Upper lobe of left lung (tissue), 6 donors: ENCODE measurements around the gene NAA40. TPM values are rescaled to one million over a fixed set of nuclear protein-coding genes. Genes with fewer than 3 reads are reported as not detected.

Source experiments
- ATAC-seq, 2 donors: fragments of 200-7000 bp; cut with Tn5 transposase; one replicate each; pipeline ENCODE4 v1.9.1; 2022; ENCODE audit warnings: mild to moderate bottlenecking in 2 of 2, moderate library complexity in 2 of 2; ENCODE audit not compliant: low FRiP score in 2 of 2
- DNase-seq, 2 donors: peaks; one replicate each; pipeline ENCODE4 v3.0.0-alpha.2; 2019 to 2020
- H3K27ac ChIP-seq, 4 donors: fragments of 200-600 bp; sonication (generic); one replicate each; pipeline ENCODE4 v1.5.1; 2016 to 2019
- H3K27me3 ChIP-seq, 4 donors: fragments of 200-600 bp; sonication (generic); one replicate each; pipeline ENCODE4 v1.5.1; 2017 to 2019
- H3K36me3 ChIP-seq, 4 donors: fragments of 200-600 bp; sonication (generic); one replicate each; pipeline ENCODE4 v1.5.1; 2016 to 2019
- H3K4me1 ChIP-seq, 4 donors: fragments of 200-600 bp; sonication (generic); one replicate each; pipeline ENCODE4 v1.5.1; 2018 to 2019
- H3K4me3 ChIP-seq, 4 donors: fragments of 200-600 bp; sonication (generic); one replicate each; pipeline ENCODE4 v1.5.1; 2017 to 2019; ENCODE audit warnings: mild to moderate bottlenecking in 2 of 4, moderate library complexity in 1 of 4
- H3K9me3 ChIP-seq, 4 donors: fragments of 200-600 bp; sonication (generic); one replicate each; pipeline ENCODE4 v1.5.1; 2018 to 2019
- EP300 ChIP-seq, 4 donors: sonication (generic); formaldehyde crosslinking; IDR thresholded peaks; one replicate each; pipeline ENCODE4 v1.5.1; 2017; ENCODE audit warnings: antibody characterized with exemption in 4 of 4, control low read depth in 2 of 4
- POLR2A ChIP-seq, 4 donors: fragments of 450-650 bp; IDR thresholded peaks; one replicate each; pipeline ENCODE4 v1.5.1; 2016 to 2017; ENCODE audit warnings: antibody characterized with exemption in 4 of 4, mild to moderate bottlenecking in 2 of 4
- POLR2AphosphoS5 ChIP-seq, 2 donors: sonication (generic); formaldehyde crosslinking; IDR thresholded peaks; one replicate each; pipeline ENCODE4 v1.5.1; 2017; ENCODE audit warnings: antibody characterized with exemption in 2 of 2
- WGBS, 2 donors: methylation state at CpG; one replicate each; pipeline ENCODE4 v1.1.5; 2017 to 2018; 5-methylcytosine and 5-hydroxymethylcytosine counted together
- total RNA-seq, 6 donors: library from RNA; depleted of rRNA in 4 of 6; stranded (reverse); fragments of >200 nt in 4 of 6; gene quantifications; one replicate each; pipeline versions ENCODE4 v1.1.0 to v1.2.1, GENCODE V29; 2016 to 2021
- TF ChIP-seq, protein P1 (sequence below), 6 experiments: fragments of 450-650 bp in 4 of 6; fragments of 200-600 bp in 2 of 6; sonication (generic) in 2 of 6; IDR thresholded peaks; one replicate each; pipeline ENCODE4 v1.5.1; 2016 to 2019; ENCODE audit warnings: antibody characterized with exemption in 6 of 6
- donor health status: DM: no; HTN: no; CAD: no; lungs with moderate emphysema.
- donor health status: DM: no; HTN: yes; CAD: no; lungs with severe emphysema.

NAA40 gene
- total RNA-seq, 6 donors from 2014 or later = 7.8 to 41.9 (median 16.5) TPM

DNA sequence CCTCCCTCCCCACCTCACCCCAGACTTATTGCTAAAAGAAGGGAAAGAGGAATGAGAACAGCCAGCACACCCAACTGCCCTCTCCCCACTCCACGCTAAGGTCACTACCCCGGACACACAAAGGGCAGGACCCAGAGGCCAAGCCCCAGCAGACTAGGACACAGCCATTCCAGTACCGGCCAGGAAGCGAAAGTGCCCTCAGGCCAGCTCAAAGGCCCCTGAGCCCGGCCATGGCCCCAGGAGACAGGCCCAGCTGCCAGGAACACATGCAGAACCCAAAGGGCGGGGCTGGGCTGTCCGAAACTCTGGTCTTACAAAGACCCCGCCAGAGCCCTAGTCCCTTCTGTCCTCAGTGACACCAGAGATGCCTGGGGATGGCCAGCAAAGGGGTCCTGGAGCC lies 27.4 kb upstream of the NAA40 start:
- H3K36me3 ChIP-seq = peaks cover 14 to 51% (median 38%) of the 10 kb centered on the region in 4 donors
- H3K4me1 ChIP-seq = peaks cover 7 to 22% (median 15%) of the 10 kb centered on the region in 4 donors
- no peaks in the 10 kb centered on the region for H3K9me3 ChIP-seq
- no peak overlapping the region for H3K27ac ChIP-seq
- 70 to 100% methylated on average over 2 to 5 of the region's 8 CpGs for whole genome bisulfite sequencing, 2 donors
- H3K27me3 ChIP-seq = peaks cover 0 to 8% (median 0%) of the 10 kb centered on the region in 4 donors
- ATAC-seq (no peak), DNase-seq (no peak)
- TF ChIP-seq, protein P1, sequence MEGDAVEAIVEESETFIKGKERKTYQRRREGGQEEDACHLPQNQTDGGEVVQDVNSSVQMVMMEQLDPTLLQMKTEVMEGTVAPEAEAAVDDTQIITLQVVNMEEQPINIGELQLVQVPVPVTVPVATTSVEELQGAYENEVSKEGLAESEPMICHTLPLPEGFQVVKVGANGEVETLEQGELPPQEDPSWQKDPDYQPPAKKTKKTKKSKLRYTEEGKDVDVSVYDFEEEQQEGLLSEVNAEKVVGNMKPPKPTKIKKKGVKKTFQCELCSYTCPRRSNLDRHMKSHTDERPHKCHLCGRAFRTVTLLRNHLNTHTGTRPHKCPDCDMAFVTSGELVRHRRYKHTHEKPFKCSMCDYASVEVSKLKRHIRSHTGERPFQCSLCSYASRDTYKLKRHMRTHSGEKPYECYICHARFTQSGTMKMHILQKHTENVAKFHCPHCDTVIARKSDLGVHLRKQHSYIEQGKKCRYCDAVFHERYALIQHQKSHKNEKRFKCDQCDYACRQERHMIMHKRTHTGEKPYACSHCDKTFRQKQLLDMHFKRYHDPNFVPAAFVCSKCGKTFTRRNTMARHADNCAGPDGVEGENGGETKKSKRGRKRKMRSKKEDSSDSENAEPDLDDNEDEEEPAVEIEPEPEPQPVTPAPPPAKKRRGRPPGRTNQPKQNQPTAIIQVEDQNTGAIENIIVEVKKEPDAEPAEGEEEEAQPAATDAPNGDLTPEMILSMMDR (IDR thresholded peaks at IDR 0.05) = no peak
- TF ChIP-seq EP300 (IDR thresholded peaks at IDR 0.05) (no peak), POLR2A (IDR thresholded peaks at IDR 0.05) (no peak), POLR2AphosphoS5 (IDR thresholded peaks at IDR 0.05) (no peak)
- H3K4me3 ChIP-seq = no peak overlapping the region

DNA sequence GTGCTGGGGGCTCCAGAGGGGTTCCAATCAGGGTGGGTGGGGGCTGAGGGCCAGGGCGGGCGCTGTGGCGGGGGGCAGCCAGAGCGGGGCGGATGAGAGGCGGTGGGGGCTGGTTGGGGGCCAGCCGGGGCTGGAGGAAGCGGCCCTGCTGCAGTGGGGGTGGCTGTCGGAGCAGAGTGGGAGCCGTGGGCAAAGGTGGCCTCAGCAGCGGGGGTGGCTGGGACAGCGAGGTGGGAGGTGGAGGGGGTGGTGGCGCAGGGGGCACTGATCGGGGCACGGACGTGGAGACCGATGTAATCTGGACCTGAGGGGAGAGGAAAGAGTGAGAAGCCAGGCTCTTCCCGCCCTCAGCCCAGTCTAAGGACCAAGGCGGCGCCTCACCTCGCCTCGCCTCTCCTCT lies 26.9 kb upstream of the NAA40 start:
- Histone ChIP-seq H3K9me3 (no peaks in the 10 kb centered on the region), H3K4me3 (no peak overlapping the region), H3K27me3 (peaks cover 0 to 10% (median 0%) of the 10 kb centered on the region in 4 donors), H3K36me3 (peaks cover 14 to 48% (median 34%) of the 10 kb centered on the region in 4 donors), H3K4me1 (peaks cover 10 to 23% (median 18%) of the 10 kb centered on the region in 4 donors), H3K27ac (no peak overlapping the region)
- ATAC-seq (no peak), DNase-seq (peak in 1 of 2 donors; percentile 66)
- 87 to 92% methylated on average over 13 to 15 of the region's 22 CpGs for WGBS, 2 donors
- TF ChIP-seq, protein P1 (IDR thresholded peaks at IDR 0.05) = no peak
- TF ChIP-seq POLR2A (IDR thresholded peaks at IDR 0.05) (no peak), POLR2AphosphoS5 (IDR thresholded peaks at IDR 0.05) (no peak), EP300 (IDR thresholded peaks at IDR 0.05) (no peak)

DNA sequence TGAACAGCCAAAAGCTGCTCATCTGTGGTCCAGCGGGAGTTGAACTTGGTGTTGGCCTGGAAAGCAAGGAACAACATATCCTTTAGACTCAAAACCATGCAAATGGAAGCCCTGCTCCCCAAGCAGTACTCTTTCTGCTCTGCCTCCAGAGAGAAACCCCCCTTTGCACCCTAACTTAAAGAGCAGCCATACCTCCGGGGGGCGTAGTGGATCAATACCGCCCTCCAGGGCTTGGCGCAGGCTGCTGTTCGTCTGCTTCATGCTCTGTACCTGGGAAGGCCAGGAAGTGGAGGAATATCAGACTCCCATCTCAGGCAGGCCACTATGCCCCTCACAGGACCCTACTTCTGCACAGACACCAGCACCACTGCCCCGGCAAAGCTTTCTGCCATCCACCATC lies 26.1 kb upstream of the NAA40 start:
- no peaks in the 10 kb centered on the region for H3K9me3 ChIP-seq
- peaks cover 17 to 28% (median 24%) of the 10 kb centered on the region in 4 donors for H3K4me1 ChIP-seq
- peaks cover 0 to 17% (median 0%) of the 10 kb centered on the region in 4 donors for H3K27me3 ChIP-seq
- DNase-seq (no peak), ATAC-seq (no peak)
- WGBS, 2 donors = 92 to 93% methylated on average over 7 of the region's 7 CpGs
- TF ChIP-seq, protein P1 (IDR thresholded peaks at IDR 0.05) = no peak
- TF ChIP-seq POLR2A (IDR thresholded peaks at IDR 0.05) = no peak
- TF ChIP-seq POLR2AphosphoS5 (IDR thresholded peaks at IDR 0.05) = no peak
- TF ChIP-seq EP300 (IDR thresholded peaks at IDR 0.05) = no peak
- H3K4me3 ChIP-seq = no peak overlapping the region
- H3K27ac ChIP-seq = no peak overlapping the region
- peaks cover 14 to 40% (median 26%) of the 10 kb centered on the region in 4 donors for H3K36me3 ChIP-seq

DNA sequence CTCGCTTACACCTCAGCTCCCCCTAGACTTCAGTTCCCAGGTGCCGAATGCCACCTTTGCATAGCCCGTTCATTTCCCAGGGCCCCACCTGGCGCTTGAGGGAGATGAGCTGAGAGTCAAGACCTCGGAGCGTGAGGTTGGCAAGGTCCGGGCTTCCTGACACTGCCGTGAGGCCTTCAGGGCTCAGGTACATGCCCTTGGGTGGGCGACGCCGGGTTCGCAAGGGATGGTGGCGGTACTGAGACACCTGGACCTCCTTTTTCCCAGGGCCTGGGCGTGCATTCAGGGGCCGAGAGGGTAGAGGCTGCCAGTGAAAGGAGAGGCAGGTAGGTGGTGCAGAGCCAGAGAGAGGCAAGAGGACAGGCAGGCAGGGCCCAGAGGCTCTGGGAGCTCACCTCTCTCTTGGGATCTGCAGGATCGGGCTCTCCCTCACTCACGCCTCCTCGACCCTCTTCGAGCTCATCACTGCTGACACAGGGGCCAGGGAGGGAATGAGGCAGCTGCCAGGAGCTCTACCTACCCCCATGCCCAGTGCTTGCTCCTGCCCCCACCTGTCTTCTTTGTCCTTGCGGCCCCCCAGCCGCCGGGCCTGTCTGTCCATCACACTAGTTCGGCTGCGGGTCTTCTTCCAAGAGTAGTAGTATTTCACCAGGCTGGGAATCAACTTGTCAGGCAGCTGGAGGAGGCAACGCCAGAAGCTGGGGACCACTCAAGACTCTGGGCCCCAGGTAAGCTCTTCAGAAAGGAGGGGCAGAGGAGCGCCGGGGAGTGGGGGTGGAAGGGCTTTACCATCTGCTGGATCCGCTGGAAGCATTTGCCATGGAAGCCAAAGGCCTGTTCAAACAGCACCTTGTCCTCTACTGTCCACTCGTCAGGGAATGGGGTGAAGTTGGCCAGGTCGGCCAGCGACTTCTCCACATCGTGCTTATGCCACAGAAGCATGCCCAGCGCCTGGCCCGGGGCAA lies 24.7 kb upstream of the NAA40 start:
- Histone ChIP-seq H3K4me3 (no peak overlapping the region), H3K36me3 (peaks cover 4 to 25% (median 12%) of the 10 kb centered on the region in 4 donors), H3K9me3 (no peaks in the 10 kb centered on the region), H3K27me3 (peaks cover 0 to 17% (median 0%) of the 10 kb centered on the region in 4 donors), H3K4me1 (peaks cover 32 to 42% (median 39%) of the 10 kb centered on the region in 4 donors), H3K27ac (no peak overlapping the region)
- 90 to 93% methylated on average over 28 to 34 of the region's 34 CpGs for WGBS, 2 donors
- no peak for TF ChIP-seq POLR2AphosphoS5 (IDR thresholded peaks at IDR 0.05)
- TF ChIP-seq, protein P1 (IDR thresholded peaks at IDR 0.05) = no peak
- TF ChIP-seq EP300 (IDR thresholded peaks at IDR 0.05) = no peak
- TF ChIP-seq POLR2A (IDR thresholded peaks at IDR 0.05) = no peak
- no peak for ATAC-seq
- DNase-seq = no peak
